ENCODE measurements around the gene FBXW11. TPM values are rescaled to one million over a fixed set of nuclear protein-coding genes. Genes with fewer than 3 reads are reported as not detected.

The FBXW11 gene
- total and polyA plus RNA-seq, 2 of the 8 experiments (the other 6 are each of a cell fraction or from before 2014, with no cell fraction given) = 45.0 to 75.6 TPM

- no peak for TF ChIP-seq CHD7 (IDR thresholded peaks at IDR 0.05; ENCODE audit: insufficient replicate concordance, low read length)
- TF ChIP-seq BACH1 (IDR thresholded peaks at IDR 0.05; ENCODE audit: low read length) = no peak
- no peak for TF ChIP-seq POLR2A (IDR thresholded peaks at IDR 0.05; ENCODE audit: control extremely low read depth in 1 of 2, low read depth in 2 of 2, low read length in 2 of 2)
- no peak for TF ChIP-seq SP2 (IDR thresholded peaks at IDR 0.05; ENCODE audit: low read length)
- no peak for TF ChIP-seq EP300 (IDR thresholded peaks at IDR 0.05; ENCODE audit: borderline replicate concordance in 1 of 2, low read depth in 2 of 2, low read length in 2 of 2)
- no peak for TF ChIP-seq SUZ12 (IDR thresholded peaks at IDR 0.05; ENCODE audit: low read length)
- TF ChIP-seq JUN (IDR thresholded peaks at IDR 0.05; ENCODE audit: low read depth, low read length) = no peak
- TF ChIP-seq SRF (IDR thresholded peaks at IDR 0.05; ENCODE audit: low read depth, low read length) = no peak
- no peak for TF ChIP-seq SP1 (IDR thresholded peaks at IDR 0.05; ENCODE audit: low read depth, low read length)
- no peak for TF ChIP-seq HDAC6 (IDR thresholded peaks at IDR 0.05; ENCODE audit: low read depth, low read length)
Observed at GRCh38 chr5:171863935-171864334, 142.5 kb downstream of the FBXW11 start (continued).

All from H1 (cell line).